EH (cell line): ENCODE results near the gene FAM8A1.

Experiments
- DNase-seq: peaks from one replicate; pipeline ENCODE4 v3.0.0-alpha.2; 2015; ENCODE audit warnings: low read depth

FAM8A1 gene

DNA sequence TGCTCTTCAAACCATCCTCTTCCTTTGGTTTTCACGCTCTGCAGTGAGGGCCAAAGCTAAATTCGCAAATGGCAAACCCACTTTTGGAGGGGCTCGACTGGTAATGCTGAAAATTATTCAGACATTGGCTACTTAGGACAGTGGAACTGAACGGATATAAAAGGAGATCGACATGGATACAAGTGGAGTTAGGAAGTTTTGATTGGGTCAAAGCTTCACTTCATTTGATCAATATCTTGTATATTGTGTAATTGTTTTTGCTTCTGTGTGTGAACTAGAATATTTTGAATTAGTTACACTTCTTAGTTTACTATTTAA, 1.2 kb downstream of the FAM8A1 start:
- no peak for DNase-seq

DNA sequence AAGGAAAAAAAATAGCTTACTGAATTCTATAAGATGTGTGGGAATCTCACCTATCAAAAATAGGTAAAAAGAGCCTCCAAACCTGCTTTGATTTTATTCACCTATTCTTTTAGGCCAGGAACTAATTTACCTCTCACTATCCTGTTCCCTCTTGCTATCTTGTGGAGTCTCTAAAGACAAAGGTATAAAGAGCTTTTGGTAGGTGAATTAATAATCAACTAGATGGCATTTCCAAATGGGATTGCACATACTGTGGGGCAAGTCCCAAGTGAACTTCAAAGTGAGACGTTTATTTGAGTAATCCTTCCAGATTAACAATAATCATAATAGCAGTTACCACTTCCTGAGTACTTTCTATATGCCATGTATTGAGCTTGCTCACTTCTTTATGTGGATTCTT, 2.8 kb downstream of the FAM8A1 start:
- DNase-seq = no peak

DNA sequence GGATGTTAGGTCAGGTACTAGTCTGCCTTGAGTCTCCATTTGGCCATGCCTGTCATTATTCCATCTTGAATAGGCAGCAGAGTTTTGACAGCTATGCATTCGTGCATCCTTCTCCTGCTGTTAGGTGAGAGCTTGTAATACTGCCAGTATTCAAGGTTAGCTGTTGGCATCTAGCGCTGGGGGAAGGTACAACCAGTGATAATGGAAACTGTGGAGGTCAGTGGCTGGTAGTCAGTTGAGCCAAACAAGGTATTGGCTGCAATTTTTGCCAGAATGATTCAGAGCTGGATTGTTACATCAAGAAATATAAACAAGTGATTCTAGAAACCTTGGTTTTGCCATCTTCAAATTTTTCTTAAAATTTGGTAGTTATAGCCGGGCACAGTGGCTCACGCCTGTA, 6.5 kb downstream of the FAM8A1 start:
- DNase-seq = no peak

DNA sequence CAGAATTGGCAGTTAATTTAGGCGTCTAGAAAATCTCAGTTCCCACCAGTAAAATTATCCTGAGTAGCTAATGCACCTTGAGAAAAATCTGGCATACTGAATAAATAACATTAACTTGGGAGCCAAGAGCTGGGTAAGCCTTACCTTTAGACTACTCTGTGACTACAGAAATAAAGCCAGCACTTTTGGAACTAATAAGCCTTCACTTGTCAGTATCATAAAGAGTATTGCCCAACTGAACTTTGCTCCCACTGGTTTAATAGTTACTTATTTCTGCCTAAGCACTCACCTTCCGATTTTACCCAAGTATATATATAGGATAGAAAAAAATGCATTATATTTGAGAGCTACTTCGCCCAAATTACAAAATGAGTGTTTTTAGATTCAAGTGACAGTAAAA, 10.7 kb downstream of the FAM8A1 start:
- DNase-seq = no peak

DNA sequence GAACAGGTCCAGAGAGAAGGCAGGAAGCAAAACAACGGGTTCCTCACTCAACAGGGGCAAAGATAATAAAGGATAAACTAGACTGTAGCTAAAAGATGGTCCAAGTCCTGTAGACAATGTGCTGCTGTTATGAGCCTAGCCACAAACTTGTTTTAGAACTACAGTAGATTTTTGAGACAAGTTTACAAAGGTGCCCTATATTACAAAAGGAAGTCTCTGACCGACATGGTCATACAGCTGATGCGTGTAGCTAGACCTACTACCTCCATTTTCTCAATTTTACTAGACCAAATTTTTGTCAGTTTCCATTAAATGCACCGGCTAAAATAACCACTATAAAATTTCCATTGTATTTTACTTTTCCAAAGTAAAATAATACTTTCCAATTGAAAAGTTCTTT, 11.9 kb downstream of the FAM8A1 start:
- DNase-seq = no peak

DNA sequence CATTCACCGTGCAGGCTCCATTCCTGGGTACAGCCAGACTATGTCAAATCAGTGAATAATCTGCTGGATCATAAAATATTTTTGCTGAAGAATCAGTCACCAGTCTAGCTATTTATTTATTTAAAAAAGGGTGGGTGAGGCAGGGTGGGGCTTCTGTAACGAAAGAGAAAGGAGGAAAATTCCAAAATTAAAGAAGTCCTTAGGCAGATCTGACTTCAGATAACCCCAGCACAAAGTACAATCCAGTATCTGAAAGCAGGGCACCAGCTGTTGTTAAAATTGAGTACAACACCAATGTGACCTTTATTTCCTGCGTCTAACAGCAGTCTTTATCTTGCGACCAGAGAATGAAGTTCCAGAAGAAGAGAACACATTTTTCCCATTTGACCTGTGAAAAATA, 15.7 kb downstream of the FAM8A1 start:
- no peak for DNase-seq

DNA sequence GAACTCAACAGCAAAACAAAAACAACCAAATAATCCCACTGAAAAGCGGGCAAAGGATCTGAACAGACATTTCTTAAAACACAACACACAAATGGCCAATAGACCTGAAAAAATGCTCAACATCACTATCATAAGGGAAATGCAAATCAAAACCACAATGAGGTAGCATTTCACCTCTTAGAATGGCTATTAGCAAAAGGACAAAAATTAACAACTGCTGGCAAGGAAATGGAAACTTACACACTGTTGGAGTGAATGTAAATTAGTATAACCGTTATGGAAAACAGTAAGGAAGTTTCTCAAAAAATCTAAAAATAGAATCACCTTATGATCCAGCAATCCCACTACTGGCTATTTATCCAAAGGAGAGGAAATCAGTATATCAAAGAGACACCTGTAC, 20.9 kb downstream of the FAM8A1 start:
- no peak for DNase-seq

DNA sequence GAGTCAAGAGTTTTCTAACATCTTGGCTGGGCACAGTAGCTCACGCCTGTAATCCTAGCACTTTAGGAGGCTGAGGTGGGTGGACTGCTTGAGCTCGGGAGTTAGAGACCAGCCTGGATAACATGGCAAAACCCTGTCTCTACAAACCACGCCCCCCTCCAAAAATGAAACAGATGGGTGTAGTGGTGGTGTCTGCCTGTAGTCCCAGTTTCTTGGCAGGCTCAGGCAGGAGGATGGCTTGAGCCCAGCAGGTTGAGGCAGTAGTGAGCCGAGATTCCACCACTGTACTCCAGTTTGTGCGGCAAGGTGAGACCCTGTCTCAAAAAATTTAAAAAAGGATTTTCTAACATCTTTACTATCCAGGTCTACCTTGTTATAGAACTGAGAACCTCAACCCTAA, 22.0 kb downstream of the FAM8A1 start:
- DNase-seq = no peak

DNA sequence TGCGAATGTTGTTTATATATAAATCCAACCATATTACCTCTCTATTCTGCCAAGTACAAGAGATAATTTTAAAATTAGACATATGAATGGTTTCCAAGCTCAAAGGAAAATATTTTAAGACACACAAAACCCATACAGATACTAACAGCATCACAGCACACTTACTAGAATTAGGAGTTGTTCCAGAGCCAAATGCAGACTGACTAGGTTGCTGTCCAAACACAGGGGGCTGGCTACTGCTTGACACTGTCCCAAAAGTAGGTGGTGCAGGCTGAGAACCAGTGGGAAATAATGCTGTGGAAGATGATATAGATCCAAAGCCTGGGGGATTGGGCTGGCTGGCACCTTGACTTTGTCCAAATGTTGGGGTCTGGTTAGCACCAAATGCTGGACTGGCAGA, 24.3 kb downstream of the FAM8A1 start:
- DNase-seq = no peak

DNA sequence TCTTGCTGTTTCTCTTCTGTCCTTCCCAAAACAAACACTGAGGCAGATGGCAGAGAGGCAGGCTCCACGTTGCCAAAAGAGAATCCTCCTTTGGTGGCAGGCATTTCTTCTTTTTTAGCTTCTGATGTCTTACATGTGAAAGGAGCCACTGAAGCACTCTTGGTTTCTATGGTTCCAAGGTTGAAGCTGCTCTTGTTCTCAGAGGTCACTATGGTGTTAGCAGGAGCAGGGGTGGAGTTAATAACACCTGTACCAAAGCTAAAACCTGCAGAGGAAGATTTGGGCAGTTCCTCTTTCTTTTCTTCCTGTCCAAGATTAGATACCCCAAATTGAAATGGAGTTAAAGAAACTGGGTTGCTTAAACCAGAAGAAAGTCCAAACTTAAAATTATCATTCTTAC, 28.8 kb downstream of the FAM8A1 start:
- DNase-seq = no peak

DNA sequence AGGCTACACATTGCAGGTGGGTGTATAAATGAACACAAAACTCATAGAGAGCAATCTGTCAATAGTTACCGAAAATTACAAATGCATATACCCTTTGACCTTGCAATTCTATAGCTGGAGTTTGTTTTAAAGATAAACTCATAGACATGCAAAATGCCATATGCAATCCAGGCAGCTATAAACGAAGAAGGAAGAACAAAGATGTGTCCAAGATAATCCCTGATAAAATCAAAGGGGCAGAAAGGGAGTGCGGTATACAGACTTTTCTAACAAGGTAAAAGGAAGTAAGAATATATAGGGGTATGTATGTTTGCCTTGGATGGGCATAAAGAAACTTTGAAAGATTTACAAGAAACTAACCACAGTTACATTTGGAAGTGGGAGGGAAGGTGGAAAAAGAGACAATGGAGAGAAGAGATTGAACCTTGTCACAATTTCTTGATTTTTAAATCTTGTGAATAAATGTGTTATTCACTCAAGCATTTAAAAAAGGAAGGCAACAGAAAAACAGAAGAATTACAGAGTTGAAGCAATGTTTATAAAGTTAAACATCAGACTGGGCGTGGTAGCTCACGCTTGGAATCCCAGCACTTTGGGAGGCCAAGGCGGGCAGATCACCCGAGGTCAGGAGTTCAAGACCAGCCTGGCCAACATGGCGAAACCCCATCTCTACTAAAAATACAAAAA, 29.9 kb downstream of the FAM8A1 start:
- DNase-seq = no peak

DNA sequence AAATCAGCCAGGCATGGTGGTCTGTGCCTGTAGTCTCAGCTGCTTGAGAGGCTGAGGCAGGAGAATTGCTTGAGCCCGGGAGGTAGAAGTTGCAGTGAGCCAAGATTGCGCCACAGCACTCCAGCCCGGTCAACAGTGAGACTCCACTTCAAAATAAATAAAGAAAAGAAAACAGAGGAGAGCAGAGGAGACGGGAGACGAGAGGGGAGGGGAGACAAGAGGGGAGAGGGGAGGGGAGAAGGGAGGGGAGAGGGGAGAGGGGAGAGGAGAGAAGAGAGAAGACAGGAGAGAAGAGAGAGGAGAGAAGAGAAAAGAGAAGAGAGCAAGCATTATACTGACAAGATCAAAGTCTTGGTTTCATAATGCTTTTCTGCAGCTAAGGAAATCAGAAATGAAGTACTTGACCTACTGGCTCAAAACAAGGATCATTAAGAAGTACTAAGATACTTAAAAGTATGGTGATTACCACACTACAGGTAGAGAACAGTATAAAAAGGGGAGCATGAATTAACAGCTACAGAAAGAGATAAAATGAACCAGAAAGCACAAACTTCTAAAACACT, 30.5 kb downstream of the FAM8A1 start:
- no peak for DNase-seq

DNA sequence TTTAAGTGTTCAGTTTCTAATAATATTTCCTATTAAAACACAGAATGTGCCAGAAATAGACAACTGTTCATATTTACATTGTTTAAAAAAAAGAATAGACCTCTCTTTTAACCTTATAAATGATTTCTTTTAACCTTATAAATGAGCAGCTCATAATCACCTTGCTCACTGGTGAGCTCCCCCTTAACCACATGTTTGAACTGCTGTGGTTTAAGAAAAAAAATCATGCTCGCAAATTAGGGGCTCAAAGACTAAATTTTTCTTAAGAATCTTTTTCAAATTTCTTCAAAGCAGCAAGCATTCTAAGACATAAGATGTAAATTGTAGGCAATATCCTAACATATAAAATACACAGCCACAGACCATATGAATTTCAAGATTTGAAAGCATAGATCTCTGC, 32.8 kb downstream of the FAM8A1 start:
- no peak for DNase-seq

DNA sequence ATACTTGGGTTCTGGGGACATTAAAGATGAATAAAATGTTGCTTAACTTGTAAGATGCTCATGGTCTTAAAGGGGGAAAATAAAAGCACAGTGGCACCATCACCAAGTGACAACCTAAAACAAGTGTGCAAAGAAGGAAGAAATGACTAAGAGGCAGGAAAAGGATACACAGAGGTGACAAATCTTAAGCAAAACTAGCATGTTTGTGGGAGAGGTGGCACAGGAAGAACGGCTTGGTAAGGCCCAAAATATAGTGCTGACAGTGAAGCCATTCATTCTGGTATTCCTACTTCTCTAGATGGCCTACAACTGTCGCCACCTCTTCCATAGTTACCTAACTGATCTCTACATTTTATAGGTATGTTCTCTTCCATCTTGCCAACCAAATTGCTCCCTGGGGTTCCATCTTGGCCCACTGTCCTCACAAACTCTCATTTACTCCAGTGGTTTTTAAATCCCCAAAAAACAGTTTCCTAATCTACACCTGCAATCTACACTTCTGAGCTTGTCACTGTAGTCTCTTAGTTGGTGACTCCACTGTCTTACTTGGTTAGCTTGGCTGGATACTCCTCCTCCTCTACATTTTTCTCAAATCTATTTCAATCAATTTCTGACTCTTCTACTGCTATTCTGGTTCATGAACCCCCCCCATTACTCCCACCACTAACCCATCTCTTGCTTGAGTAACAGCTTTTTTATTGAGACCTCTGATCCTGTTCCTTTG, 33.5 kb downstream of the FAM8A1 start:
- DNase-seq = no peak

DNA sequence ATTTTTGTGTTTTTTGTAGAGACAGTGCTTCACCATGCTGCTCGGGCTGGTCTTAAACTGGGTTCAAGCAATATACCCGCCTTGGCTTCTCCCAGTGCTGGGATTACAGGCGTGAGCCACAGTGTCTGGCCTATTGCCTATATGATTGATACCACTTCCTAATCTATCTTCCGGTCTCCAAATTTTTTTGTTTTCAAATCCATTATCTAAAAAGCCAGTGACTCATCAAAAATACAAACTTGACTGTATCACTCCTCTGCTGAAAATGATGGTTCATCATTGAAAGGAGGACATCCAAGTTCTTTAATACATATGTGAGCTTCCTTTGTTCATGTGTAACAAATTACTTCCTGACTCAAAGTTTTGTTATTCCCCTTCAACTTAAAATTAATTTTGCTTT, 35.5 kb downstream of the FAM8A1 start:
- DNase-seq = no peak

DNA sequence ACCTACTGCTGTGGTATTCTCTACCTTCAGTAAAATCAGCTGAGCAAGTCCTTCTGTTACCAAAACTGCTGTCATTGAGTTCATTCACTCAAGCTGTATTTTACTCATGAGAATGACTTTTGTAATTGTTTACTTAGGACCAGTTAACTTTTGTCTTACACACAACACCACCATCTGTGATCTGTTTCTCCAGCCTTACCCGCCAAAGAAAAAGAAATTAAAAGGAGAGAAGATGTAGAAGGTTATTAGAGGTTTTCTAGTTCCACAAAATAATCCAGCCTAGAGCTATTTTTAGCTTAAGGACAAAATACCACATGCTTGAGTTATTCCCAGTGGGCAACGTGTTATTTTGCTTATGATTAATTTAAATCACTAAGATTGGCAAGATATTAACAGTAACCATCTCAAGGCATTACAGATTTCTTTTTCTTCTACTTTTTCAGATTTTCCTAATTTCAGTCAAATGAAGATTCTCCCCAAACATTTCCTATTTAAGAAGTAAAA, 38.2 kb downstream of the FAM8A1 start:
- peak; percentile 48 for DNase-seq

DNA sequence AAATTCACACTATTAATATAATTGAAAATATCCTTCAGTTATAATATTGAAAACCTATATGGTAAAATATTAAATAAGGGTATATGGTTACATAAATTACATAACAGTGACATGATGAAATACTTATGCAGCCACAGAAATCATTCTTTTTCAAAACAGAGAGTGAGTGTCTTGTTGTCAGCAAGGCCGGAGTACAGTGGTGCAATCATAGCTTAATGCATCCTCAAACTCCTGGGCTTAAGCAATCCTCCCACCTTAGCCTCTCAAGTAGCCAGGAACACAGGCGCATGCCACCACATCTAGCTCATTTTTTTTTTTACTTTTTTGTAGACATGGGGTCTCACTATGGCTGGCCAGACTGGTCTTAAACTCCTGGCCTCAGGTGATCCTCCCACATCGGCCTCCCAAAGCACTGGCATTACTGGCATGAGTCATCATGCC, 40.4 kb downstream of the FAM8A1 start:
- DNase-seq = peak; percentile 19

DNA sequence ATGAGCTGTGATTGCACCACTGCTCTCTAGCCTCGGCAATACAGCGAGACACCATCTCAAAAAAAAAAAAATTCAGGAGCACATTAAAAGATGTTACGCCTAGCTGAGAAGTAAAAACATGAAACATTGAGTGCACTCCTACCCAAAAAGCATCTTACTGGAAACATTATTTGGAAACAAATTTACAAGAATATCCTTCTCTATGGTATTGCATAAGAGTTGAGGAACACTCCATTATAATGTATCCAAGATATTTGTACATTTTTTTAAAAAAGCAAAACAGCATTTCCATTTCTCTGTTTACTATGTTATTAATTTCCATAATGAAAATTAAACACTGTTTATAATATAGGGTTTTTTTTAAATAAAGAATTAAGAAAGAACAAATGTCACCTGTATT, 48.6 kb downstream of the FAM8A1 start:
- DNase-seq = no peak

DNA sequence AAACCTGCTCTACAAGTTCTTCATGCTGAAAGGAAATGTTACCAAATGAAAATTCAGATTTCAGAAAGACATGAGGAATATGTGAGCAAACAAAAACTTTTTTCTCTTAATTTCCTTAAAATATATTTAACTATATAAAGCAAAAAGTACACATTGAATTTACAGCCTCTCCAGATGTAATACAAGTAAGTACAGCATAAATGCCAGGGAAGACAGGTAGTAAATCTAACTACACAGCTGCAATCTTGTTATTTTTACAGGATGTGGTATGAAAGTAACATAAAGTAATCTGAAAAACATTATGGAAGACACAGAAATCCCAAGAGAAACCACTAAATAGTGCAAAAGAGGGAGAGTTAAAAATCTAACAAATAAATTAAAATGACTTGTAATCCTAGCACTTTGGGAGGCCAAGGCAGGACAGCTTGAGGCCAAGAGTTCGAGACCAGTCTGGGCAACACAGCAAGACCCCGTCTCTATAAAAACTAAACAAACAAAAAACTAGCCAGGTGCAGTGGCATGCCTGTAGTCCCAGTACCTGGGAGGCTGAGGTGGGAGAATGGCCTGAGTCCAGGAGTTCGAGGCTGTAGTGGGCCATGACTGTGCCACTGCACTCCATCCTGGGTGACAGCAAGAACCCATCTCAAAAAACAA, 50.7 kb downstream of the FAM8A1 start:
- DNase-seq = no peak

DNA sequence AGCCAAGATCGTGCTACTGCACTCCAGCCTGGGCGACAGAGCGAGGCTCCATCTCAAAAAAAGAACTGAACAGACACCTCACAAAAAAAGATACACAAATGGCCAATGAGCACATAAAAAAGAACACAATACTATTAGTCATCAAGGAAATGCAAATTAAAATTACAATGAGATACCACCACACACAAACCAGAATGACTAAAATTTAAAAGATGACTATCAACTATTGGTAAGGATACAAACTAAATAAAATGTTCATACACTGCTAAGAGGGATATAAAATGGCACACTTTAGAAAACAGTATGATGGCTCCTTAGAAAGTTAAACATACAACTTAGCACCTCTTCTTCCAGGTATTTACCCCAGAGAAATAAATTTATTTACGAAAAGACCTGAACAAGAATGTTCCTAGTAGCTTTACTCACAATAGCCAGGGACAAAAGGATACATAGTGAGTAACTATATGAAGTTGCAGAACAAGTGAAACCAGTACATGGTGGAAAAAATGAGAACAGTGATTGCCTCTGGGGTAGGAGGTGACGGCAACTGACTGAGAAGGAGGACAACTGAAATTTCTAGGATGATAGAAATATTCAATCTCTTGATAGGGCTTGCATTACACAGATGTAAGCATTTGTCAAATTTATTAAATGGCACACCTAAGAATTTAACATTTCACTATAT, 53.2 kb downstream of the FAM8A1 start:
- no peak for DNase-seq

DNA sequence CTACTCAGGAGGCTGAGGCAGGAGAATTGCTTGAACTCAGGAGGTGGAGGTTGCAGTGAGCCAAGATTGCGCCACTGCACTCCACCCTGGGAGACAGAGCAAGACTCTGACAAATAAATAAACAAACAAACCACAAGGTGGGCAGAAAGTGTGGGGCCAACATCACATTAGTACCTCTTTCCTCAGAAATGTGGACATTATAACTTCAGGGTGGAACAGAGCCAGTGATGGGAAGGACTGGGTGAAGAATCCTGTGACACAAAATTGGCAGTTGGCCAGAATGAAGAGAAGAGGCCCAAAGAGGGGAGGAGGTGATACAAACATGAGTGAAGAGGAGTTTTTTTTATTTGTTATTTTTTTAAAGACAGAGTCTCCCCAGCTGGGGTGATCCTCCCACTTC, 56.0 kb downstream of the FAM8A1 start:
- peak; percentile 20 for DNase-seq

DNA sequence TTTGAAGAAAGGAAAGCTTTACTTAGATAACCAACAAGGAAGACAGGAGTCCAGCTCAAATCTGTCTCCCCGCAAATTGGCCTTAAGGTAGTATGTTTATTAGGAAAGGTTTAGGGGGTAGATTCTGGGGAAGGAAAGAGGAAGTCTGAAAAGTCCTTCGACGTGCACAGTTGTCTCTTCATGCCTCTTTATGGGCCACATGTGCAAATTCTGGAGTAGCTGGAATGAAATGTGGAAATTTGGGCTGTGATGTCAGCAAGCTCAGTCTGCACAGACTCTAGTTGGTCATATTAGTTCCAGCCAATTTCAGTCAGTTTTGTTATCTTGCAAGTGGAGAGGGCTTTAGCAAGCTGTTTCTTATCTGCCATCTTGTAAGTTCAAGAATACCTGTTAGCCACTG, 56.5 kb downstream of the FAM8A1 start:
- peak; percentile 15 for DNase-seq
